AG08396 (cell line): ENCODE results near the gene KRT23.
"Not testable (repeated sequence)": the region's sequence is repeated elsewhere in the genome, so short reads cannot be mapped to it uniquely, and the experiment has no call there.

ENCODE experiments used
- DNase-seq: peaks from one replicate; pipeline ENCODE4 v3.0.0; 2012; ENCODE audit warnings: low spot score, mixed read lengths

The KRT23 gene

DNA sequence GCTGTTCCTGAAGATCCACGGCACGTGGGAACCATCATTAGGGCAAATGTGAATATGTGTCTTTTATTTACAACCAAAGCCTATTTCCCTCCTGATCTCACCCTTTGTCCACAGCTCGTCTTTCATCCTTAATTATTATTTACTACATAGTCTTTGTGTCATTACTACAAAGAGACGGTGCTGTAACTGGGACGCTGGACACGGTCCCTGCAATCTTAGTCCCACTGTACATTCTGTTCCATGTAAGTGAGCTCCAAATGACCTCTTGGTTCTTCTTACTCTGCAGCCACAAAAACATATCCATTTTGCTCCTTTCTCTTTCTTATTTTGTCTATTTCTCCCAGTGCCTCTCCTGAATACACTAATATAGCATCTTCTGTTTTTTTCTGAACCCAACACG, 12.7 kb upstream of the KRT23 start:
- no peak for DNase-seq

DNA sequence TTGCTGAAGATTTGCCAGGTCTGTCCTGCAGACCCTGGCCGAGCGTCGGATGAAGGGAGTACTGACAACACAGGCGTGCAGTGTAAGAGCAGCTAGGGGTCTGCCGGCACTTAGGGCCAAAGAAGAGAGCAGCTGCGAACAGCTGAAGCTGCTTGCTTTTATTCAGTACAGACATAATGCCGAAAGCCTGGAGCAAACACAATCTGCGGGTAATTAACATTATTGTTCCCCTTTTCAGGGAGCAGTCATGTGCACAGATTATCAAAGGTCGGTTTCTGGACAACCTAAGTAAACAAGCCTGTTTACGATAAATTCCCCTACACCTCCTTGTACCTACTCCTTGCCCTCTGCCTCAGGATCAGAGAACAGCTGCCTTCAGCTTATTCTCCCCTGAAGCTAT, 12.0 kb upstream of the KRT23 start:
- no peak for DNase-seq

DNA sequence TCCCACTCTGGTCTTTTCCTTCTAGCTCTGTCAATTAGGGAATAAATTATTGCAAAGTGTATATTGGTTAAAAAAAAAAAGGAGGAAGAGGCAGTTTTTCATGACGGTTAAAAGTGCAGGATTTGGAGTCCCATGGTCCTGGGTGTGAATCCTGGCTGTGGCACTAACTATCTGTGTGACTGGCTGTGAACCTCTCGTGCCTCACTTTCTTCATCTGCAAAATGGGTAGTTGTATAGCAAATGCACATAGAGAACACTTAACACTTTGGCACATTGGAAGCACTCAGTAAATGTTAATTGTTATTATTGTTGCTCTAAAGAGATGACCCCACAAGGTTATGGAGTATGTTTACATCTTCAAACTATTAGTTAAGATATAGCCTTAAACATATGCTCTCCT, 10.5 kb upstream of the KRT23 start:
- no peak for DNase-seq

DNA sequence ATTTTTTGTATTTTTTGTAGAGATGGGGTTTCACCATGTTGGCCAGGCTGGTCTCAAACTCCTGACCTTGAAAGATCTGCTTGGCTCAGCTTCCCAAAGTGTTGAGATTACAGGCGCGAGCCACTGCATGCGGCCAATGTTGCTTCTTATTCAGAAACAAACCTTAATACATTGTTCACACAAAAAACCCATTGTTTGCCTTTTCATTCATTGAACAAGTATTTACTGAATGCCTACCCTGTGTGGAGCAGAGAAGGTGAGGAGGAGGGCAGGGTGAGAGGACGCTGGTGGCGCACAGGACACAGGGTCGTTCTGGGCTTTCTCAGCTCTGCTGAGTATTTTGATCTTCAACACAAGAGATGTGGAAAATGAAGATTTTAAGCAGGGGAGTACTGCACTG, 8.0 kb upstream of the KRT23 start:
- no peak for DNase-seq

DNA sequence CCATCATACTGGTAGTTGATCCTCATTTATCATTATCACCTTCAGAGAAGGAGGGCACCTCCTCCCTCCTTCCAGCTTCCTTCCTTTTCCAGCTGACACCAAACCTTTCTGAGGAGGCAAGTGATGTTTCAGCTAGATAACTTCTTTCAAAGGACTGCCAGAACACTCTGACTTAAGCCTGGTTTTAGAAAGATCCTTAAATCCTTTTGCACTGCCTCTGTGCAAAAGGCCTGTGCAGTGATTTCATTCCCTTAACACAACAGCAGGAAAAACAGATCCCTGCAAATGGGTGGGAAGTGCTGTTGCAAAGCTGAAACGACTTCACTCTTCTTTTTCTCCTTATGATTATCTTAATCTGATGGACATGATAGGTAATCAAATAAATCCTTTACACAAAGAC, 7.1 kb upstream of the KRT23 start:
- no peak for DNase-seq

DNA sequence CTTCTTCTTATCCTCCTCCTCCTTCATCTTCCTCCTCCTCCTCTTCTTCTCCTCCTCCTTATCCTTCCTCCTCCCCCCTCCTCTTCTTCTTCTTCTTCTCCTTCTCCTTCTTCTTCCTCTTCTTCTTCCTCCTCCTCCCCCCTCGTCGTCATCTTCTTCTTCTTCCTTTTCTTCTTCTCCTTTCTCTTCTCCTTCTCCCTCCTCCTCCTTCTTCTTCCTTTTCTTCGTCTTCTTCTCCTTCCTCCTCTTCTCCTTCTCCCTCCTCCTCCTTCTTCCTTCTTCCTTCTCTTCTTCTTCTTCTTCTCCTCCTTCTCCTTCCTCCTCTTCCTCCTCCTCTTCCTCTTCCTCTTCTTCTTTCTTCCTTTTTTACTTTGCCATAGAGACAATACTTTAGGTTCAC, 5.1 kb upstream of the KRT23 start:
- DNase-seq, result no peak

DNA sequence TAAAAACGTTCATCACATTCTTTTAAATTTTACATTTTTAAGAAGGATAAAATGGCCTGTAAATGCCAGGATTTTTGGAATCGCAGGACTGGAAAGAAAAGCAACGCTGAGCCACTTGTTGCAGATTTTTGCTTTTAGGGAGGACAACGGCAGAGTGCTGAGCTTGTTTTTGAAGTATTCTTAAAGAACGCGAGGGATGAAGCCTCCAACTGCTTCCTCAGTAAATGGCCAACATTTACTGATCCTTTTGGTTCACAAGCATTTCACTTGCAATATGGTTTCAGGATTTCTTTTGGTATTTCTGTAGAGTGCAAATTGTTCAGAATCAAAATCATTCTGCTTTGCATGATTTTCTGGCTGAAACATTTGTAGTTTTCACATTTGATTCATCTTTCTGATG, 2.8 kb upstream of the KRT23 start:
- no peak for DNase-seq

DNA sequence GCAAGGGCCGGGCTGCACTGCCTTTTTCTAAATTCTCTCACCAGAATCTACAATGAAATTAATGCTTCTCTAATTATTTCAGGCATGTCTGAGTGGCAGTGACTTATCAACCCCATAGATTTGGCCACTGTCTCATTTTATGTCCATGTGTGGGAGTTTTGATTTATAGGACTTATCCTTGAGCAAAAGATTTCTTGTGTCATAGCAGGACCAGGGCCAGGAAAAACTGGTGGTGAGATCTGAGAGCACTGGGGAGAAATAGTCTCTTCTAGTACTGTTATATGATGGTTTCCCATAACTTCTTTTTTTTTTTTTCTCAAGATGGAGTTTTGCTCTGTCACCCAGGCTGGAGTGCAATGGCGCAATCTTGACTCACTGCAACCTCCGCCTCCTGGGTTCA, 1.5 kb upstream of the KRT23 start:
- no peak for DNase-seq

DNA sequence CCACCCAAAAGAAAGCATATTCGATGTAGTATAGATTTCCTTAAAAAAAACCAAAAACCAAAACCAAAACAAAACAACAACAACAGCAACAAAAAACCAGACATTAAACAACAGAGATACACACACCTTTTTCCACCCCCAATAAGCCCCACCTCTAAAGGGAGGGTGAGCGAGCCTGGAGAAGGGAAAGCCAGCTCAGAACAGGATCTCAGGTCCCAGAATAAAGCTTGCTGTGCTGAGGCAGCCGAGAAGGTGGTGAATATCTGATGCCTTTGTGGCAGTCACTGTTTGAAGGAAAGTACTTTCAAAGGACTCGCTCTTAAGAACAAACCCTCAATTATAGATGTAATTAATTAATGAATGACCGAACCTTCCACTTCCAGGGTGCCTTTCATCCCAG, 470 bp downstream of the KRT23 start:
- DNase-seq, result no peak

DNA sequence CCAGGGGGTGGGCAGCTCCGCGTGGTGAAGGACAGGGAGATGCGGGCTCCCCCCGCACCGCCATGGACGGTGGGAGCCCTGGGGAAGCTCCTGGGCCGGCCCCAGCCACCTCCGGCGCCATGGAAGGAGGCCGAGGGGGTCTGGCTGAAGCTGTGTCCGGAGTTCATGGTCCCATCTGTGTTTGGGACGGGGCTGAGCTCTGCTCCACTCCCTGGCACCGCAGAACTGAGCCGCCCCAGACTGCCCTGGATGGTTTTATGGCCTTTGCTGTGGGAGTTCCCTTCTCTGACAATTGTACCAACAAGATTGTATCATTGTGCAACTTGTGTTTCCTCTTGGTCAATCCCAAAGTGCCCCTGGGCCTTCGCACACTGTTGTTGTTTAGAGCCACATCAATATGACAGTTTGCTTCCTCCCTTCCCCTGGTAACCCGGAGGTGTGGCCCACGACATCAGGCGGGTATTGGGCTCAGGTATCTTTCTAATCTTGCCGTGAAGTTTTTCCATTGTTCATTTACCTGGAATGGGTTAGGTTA, 942 bp downstream of the KRT23 start:
- DNase-seq, result no peak

DNA sequence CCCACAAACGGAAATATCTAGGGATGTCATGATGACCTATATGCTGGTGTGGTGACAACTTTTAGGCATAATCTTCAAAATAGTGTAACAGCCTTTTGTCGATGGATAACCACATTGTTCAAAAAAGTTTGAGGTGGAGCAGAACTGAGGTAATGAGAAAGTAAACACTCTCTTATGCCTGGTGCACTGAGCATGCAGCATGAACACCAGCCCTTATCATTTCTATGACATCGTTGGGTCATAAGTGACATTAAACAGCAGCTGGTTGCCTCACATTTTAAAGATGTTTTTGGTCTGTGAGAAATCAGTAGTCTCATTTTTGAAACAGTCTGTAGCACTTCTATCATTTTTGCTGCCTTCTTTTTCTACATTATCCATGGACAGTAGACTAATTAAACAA, 1.8 kb downstream of the KRT23 start:
- no peak for DNase-seq

DNA sequence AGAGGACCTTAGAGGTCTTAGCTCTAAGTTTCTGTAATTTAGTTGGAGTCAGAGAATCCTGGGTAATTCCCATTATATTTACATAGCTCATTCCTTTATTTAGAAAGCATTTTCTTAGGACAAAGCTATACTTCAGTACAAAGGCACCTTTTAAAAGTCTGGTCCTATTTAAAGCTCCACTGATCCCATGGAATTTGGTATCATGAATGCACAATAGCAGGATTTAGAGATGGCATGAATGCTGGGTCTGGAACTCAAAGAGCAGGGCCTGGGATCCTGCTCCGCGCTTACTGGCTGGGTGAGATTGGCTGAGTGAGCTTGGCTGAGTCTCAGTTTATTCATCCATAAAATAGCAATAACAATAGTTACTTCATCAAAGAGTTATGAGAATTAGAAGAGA, 4.8 kb downstream of the KRT23 start:
- DNase-seq, result no peak

DNA sequence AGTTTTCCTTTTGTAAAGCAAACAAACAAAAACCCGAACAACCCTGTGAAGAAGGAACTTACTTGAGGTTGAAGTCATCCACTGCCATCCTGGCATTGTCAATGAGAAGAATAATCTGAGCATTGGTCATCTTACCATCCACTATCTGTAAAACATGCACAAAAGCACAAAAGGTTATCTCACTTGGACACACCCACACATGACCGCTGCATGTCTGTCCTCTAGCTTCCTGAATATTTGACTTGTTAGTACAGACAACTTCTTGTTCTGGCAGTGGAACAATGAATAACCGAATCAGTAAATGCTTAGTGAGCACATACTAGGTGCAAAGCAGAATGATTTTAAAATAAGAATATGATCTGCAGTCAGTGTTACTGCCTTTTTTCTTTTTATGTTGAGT, 6.1 kb downstream of the KRT23 start:
- DNase-seq, result no peak

DNA sequence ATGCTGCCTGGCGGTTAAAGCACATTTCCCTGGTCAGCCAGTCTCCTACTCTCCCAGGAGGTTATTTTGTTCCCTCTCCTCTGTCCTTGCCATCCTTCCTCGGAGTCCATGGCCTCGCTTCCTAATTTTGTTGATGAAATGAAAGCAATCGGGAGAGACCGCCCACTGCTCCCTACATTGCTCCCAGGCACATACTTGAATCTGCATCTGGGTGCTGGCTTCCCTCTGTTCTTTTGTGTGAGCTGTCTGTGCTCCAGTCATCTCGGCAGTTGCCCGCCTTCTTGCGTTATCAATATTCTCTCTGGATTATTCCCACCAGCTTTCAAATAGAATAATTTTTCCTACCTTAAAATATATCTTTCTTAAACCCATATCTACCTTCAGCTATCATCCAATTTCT, 11.1 kb downstream of the KRT23 start:
- DNase-seq, result no peak

DNA sequence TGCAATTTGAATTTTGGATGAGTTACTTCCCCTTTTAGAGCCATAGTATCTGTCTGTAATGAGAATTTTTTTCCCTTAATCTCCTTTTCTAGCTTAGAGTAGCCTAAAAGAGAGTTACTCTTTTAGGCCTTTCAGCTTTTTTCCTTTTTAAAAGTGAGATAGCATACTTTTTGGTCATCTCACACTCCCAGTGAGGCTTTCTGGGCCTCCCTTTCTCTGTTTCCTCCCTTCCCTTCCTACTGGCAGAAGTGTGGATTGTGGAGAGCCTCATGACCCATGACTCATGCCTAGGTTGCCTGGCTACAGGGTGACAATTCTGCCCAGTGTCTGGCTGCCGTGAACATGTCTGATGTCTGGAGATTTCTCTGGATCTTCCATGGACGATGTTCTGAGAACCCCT, 15.2 kb downstream of the KRT23 start:
- DNase-seq, result peak; percentile 80

DNA sequence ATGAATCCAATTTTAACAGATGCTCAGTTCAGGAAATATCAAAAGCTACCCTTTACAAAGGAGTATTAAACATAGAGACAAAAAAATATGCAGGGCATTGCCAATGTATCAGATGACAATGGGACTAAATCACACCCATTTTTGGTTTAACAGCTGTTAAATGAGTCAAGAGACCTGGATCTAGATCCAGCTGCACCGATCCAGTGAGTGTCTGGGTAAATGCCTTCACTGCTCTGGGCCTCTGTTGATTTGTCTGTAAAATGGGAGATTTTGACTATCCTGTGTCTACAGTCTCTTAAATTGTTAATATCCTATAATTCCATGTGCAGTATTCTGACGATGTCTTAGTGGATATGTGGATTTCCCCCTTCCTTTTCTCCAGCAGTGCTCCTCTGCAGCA, 16.4 kb downstream of the KRT23 start:
- DNase-seq, result no peak

DNA sequence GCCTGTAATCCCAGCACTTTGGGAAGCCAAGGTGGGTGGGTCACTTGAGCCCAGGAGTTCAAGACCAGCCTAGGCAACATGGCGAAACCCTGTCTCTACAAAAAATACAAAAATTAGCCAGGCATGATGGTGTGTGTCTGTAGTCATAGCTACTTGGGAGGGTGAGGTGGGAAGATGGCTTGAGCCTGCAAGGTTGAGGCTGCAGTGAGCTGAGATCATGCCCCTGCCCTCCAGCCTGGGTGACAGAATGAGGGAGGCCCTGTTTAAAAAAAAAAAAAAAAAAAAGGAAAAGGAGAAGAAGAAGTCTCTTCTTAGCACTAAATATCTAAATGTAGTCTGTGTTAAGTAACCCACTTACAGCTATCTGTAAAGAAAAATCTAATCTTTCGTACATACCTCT, 20.3 kb downstream of the KRT23 start:
- not testable (repeated sequence) for DNase-seq

DNA sequence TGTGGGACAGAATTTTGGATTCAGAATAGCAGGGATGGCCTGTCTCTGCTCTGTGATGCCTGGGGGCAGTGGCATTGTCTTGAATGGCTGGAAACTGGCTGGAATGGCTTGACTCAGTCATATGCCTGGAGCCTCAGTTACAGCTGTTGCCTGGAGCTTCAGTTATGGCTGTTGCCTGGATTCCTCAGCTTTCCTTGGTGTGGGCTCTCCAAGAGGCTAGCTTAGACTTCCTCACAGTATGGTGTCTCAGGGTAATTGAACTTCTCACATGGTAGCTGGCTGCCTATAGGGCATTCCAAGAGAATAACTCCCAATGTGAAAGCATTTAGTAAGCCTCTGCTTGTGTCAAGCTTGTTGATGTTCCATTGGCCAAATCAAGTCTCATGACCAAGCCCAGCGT, 21.1 kb downstream of the KRT23 start:
- no peak for DNase-seq

DNA sequence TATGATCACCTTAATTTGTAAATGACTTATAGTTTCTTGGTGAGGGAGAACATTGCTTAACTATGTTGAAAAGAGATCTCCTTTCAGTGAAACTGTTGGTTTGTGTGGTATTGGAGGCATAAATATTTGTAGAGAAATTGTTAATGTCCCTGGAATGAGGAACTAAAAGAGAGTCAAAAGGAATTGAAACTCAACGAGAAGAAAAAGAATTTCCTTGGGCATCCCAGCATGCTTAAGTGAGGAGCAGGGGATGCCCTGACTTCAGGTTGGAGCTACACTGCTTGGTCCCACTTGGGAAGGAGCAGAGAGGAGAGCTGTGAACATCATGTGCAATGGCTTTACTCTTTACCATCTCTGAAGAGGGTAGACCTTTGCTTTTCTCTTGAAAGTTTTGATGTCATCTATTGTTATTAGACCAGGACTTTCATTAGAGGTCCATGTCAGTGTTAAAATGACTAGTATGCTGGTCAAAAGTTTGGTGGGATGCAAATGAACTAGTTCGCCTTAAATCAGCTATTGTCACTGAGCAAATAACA, 21.7 kb downstream of the KRT23 start:
- DNase-seq, result peak; percentile 36

DNA sequence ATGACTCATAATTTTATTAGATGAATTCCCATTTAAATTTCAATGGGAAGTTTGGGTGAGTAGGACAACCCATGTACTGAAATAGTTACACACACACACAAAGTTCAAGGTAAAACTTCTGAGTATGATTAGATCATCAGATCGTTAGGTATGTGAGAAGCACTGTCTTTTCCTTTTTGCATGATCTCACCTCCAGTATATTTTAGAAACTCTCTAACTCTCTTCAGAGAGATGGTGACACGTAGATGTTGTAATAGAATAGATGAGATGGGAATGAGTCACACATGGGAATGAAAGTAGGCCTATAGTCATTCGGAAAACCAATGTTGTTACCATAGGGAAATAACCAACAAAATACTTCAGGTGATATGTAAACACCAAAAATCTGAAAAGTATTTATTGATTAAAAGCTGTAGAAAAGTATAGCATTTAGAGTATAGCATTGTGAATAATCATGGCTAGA, 22.2 kb downstream of the KRT23 start:
- peak; percentile 61 for DNase-seq

DNA sequence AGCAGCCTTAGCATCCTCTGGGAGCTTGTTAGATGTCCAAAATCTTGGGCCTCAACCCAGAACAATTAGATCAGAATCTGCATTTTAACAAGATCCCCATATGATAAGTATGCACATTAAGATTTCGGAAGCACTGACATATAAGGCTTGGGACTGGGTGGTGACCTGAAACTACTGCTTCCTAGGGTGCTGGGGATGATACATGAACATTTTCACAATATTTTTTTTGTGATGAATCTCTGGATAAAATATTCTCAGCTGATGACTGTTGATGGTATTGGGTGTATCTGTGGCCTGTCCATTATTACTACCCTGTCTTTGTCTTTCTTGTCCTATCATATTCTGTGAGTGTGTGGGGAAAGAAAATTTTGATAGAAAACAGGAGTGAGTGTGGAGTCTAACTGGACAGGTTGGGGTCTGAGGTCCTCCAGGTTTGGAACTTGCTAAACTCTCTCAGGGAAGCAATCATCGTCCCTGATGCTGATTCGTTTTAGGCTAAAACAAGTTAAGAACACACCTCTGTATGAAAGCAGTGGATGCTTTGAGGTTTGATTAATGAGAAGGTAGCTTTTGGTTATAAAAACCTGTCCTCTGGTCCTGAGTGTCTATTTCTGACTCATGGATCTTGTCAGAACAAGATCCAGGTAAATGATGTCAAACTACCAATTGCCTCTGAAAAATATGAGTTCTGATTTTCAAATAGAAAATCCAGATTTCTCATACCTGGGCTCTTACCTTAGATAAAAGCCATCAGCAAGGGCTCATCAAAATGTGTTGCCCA, 23.2 kb downstream of the KRT23 start:
- DNase-seq, result no peak

DNA sequence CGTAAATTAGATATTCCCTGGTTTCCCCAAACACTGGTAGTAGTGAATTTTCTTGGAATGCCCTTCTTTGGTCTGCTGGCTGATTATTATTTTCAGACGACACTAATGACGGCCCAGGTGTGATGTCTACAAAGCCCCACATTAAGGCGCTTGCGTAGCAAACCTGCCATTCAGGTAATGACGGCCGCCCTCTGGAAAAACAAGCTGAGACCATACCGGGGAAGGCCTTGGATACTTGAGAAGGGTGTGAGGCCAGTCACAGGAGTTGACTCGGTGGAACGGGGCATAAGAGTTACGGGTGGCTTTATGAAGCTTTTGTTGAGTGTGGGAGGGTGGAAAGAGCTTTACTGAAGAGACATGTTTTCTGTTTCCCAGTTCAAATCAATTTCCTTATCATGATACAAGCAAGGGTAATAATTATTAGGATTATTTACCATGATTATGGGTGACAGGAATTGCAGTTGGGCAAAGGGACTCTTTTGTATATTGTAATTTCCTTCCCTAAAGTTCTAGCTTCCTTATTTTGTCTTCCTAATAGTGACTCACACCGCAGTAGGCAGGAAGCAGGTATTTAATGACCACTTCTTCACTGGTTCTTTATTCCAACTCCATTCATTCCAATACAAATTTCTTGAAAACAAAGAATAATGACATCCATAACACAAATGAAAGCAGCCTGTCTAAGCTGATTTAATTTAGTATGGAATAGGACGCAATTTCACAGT, 24.8 kb downstream of the KRT23 start:
- DNase-seq, result no peak

DNA sequence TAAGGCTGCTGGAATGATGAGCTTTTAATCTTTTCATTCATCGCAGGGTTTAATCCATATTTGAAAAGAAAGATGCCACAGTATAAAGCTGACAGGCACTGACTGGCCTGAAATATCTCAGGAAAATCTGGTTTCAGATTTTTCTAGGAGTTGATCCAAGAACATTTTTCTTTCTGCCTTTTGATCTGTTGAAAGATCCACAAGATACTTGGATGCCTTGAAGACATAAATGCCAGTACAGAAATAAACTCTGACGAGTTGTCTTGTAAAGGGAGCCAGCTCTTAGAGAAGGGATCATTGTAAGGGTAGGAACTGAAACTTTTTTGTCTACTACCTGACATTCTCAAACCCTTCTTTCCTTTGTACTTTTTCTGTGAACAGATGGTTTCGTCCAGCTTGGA, 27.0 kb downstream of the KRT23 start:
- no peak for DNase-seq
